AG04449 (cell line): Measurements from ENCODE around the gene BACH2.

Experiments
- CTCF ChIA-PET: fragments of 350-600 bp; formaldehyde crosslinking; extraction: SDS; loops from one replicate; lab custom pipeline; 2021; ENCODE audit warnings: antibody characterized with exemption; lab: Yijun Ruan, JAX
- POLR2A ChIA-PET: fragments of 400-600, 350-600 bp; formaldehyde crosslinking; extraction: SDS; loops from one replicate; lab custom pipeline; 2020; ENCODE audit warnings: antibody characterized with exemption, inconsistent platforms; lab: Yijun Ruan, JAX
- DNase-seq: peaks from one replicate; pipeline ENCODE4 v3.0.0-alpha.2; 2010; ENCODE audit warnings: low read depth, low spot score
- H3K4me3 ChIP-seq: 2 replicates; pipeline ENCODE4 v1.5.1; 2011; ENCODE audit warnings: low read depth, mild to moderate bottlenecking, control low read depth, low read length
- CTCF ChIP-seq: IDR thresholded peaks from one replicate; pipeline ENCODE4 v1.5.1; 2011; ENCODE audit warnings: mild to moderate bottlenecking, moderate library complexity, low read length, control low read depth, inconsistent platforms; ENCODE audit not compliant: insufficient read depth; ENCODE audit errors: missing control alignments

The BACH2 gene

GRCh38 chr6:90086517-90086916 is 210.1 kb downstream of the BACH2 start:
- ChIA-PET POLR2A (no interaction called here), CTCF (no interaction called here)
- H3K4me3 ChIP-seq: no peak overlapping the region
- no peak for TF ChIP-seq CTCF
- no peak for DNase-seq

- POLR2A ChIA-PET: no interaction called here
- no peak overlapping the region for H3K4me3 ChIP-seq
- CTCF ChIA-PET: interaction anchor here (1.2 to 1.7 kb wide), 3 partner anchors 11 to 13 kb away, joined by 3 to 4 read pairs (median 4); no protein-coding TSS in a partner anchor
- no peak for DNase-seq
- TF ChIP-seq CTCF: no peak
Observed at GRCh38 chr6:90083891-90084290, 212.8 kb downstream of the BACH2 start.

- no peak overlapping the region for H3K4me3 ChIP-seq
- no peak for DNase-seq
- POLR2A ChIA-PET: no interaction called here
- TF ChIP-seq CTCF: no peak
- CTCF ChIA-PET: interaction anchor here (1.1 to 1.7 kb wide), 4 partner anchors 12 to 143 kb away, joined by 3 to 4 read pairs (median 4); no protein-coding TSS in a partner anchor
Observed at GRCh38 chr6:90082847-90083246, 213.8 kb downstream of the BACH2 start.

GRCh38 chr6:90080876-90081481 is 215.7 kb downstream of the BACH2 start:
- DNase-seq: no peak
- H3K4me3 ChIP-seq: no peak overlapping the region
- TF ChIP-seq CTCF: no peak
- CTCF ChIA-PET: interaction anchor here (0.7 kb wide), 1 partner anchor 183 kb away, joined by 3 read pairs; no protein-coding TSS in a partner anchor
- POLR2A ChIA-PET: no interaction called here

GRCh38 chr6:90079560-90080490 is 216.8 kb downstream of the BACH2 start:
- ChIA-PET POLR2A (no interaction called here), CTCF (interaction anchor here (0.7 kb wide), 1 partner anchor 184 kb away, joined by 3 read pairs; no protein-coding TSS in a partner anchor)
- DNase-seq: no peak
- H3K4me3 ChIP-seq: no peak overlapping the region
- no peak for TF ChIP-seq CTCF
